ENCODE data around the gene AFDN.

DNA sequence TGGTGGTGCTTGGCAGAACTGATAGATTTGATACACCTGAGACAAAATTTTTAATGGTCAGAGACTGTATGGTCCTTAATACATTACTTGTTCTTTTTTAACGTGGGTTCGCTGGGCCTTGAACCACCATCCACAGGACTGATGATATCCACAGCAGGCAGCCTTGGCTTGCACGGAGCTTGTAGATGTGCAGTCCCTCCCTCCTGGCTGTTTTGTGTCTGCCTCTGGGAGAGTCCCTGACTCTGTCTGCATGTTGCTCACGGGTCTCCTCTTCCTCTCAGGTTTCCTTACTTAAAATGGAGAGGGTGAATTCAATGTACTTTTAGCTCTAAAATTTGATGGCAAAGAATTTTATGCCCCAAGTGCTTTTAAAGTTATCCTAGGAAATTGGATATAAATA, 188.3 kb downstream of the AFDN start:
- TF ChIP-seq SUZ12 (IDR thresholded peaks at IDR 0.05) (no peak), BHLHE40 (IDR thresholded peaks at IDR 0.05; ENCODE audit: borderline replicate concordance) (no peak), FOXA1 (IDR thresholded peaks at IDR 0.05) (no peak), FOXK2 (IDR thresholded peaks at IDR 0.05) (no peak), SP1 (IDR thresholded peaks at IDR 0.05) (no peak), FOXM1 (IDR thresholded peaks at IDR 0.05; ENCODE audit: borderline replicate concordance) (no peak), TARDBP (IDR thresholded peaks at IDR 0.05) (no peak), ARNT (IDR thresholded peaks at IDR 0.05) (no peak), NFRKB (IDR thresholded peaks at IDR 0.05) (no peak), ZNF384 (IDR thresholded peaks at IDR 0.05) (no peak), HDGF (IDR thresholded peaks at IDR 0.05; ENCODE audit: borderline replicate concordance) (no peak)
- TF ChIP-seq, protein P1, sequence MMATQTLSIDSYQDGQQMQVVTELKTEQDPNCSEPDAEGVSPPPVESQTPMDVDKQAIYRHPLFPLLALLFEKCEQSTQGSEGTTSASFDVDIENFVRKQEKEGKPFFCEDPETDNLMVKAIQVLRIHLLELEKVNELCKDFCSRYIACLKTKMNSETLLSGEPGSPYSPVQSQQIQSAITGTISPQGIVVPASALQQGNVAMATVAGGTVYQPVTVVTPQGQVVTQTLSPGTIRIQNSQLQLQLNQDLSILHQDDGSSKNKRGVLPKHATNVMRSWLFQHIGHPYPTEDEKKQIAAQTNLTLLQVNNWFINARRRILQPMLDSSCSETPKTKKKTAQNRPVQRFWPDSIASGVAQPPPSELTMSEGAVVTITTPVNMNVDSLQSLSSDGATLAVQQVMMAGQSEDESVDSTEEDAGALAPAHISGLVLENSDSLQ (IDR thresholded peaks at IDR 0.05), result no peak
